K562 (cell line): ENCODE data around the gene APOBEC3G.
"Not testable (repeated sequence)": the region's sequence is repeated elsewhere in the genome, so short reads cannot be mapped to it uniquely, and the experiment has no call there.

Experiments used
- CBFB ChIP-seq: sonication (generic); formaldehyde crosslinking; IDR thresholded peaks from 2 replicates; pipeline ENCODE4 v1.4.0; 2020; ENCODE audit warnings: mild to moderate bottlenecking, missing genetic modification reagents
- EHMT2 ChIP-seq: fragments of 450-650 bp; IDR thresholded peaks from 2 replicates; pipeline ENCODE4 v1.6.1; 2018; ENCODE audit warnings: antibody characterized with exemption
- EZH2 ChIP-seq: IDR thresholded peaks from 2 replicates; pipeline ENCODE4 v1.6.1; 2012; ENCODE audit warnings: low read depth, mild to moderate bottlenecking, inconsistent platforms, low read length, borderline replicate concordance
- LARP7 ChIP-seq: fragments of 450-650 bp; IDR thresholded peaks from 2 replicates; pipeline ENCODE4 v1.6.1; 2016
- MAFG ChIP-seq: fragments of 450-650 bp; conservative IDR thresholded peaks from 2 replicates; pipeline ENCODE4 v1.6.1; 2016; ENCODE audit warnings: missing genetic modification characterization, missing compliant biosample characterization
- MEF2A ChIP-seq: IDR thresholded peaks from 2 replicates; pipeline ENCODE4 v1.6.1; 2011; ENCODE audit warnings: low read depth, mild to moderate bottlenecking, low read length, moderate library complexity; ENCODE audit not compliant: control insufficient read depth
- MYC ChIP-seq, 2 experiments: fragments of 250-450 bp in 1 of 2; sonication (Bioruptor Pico) in 1 of 2; IDR thresholded peaks; 2 replicates each; pipeline versions ENCODE4 v1.5.1 to v1.6.1; 2012 to 2021; ENCODE audit warnings: low read depth in 2 of 2, borderline replicate concordance in 1 of 2, improper control_type of control experiment in 1 of 2, low read length in 1 of 2, mild to moderate bottlenecking in 1 of 2, moderate library complexity in 1 of 2
- NCOA6 ChIP-seq: fragments of 450-650 bp; IDR thresholded peaks from 2 replicates; pipeline ENCODE4 v1.6.1; 2017; ENCODE audit warnings: mild to moderate bottlenecking
- RAD21 ChIP-seq, 2 experiments: fragments of 250-450 bp in 1 of 2; fragments of 450-650 bp in 1 of 2; sonication (Bioruptor Pico) in 1 of 2; formaldehyde crosslinking in 1 of 2; IDR thresholded peaks in 1 of 2; conservative IDR thresholded peaks in 1 of 2; 2 replicates each; pipeline versions ENCODE4 v1.4.0 to v1.8.0; 2020 to 2022; ENCODE audit warnings: mild to moderate bottlenecking in 2 of 2, moderate library complexity in 1 of 2
- TAF15 ChIP-seq: fragments of 200-400 bp; formaldehyde crosslinking; IDR thresholded peaks from 2 replicates; pipeline ENCODE4 v1.6.1; 2017; ENCODE audit warnings: mild to moderate bottlenecking, low read depth, low read length, moderate library complexity
- ZNF146 ChIP-seq: IDR thresholded peaks from one replicate; pipeline ENCODE4 v1.6.1; 2018; ENCODE audit warnings: missing compliant biosample characterization; ENCODE audit not compliant: unreplicated experiment
- TF ChIP-seq, protein P1 (sequence below): sonication (generic); formaldehyde crosslinking; IDR thresholded peaks from 2 replicates; pipeline ENCODE4 v1.8.0; 2022; ENCODE audit warnings: mild to moderate bottlenecking, missing genetic modification reagents
- TF ChIP-seq, protein P2 (sequence below): sonication (generic); formaldehyde crosslinking; IDR thresholded peaks from 2 replicates; pipeline ENCODE4 v1.8.0; 2022; ENCODE audit warnings: mild to moderate bottlenecking, missing genetic modification reagents
- TF ChIP-seq, protein P3 (sequence below): sonication (generic); formaldehyde crosslinking; IDR thresholded peaks from 2 replicates; pipeline ENCODE4 v1.8.1; 2023; ENCODE audit warnings: mild to moderate bottlenecking, missing genetic modification reagents

GRCh38 chr22:39049486-39049885 lies 27.6 kb upstream of the APOBEC3G start:
- not testable (repeated sequence) for TF ChIP-seq ZNF146 (CRISPR knock-in tag); EZH2; RAD21 (CRISPR knock-in tag; conservative IDR thresholded peaks at IDR 0.05 in 1 of 2, IDR thresholded peaks at IDR 0.05 in 1 of 2); LARP7; EHMT2; TAF15; CBFB (CRISPR knock-in tag); MYC (IDR thresholded peaks at IDR 0.05; ENCODE audit: low read depth, low read length); MYC (CRISPR knock-in tag; IDR thresholded peaks at IDR 0.05; ENCODE audit: borderline replicate concordance, low read depth); MEF2A; MAFG; NCOA6
- TF ChIP-seq, protein P1, sequence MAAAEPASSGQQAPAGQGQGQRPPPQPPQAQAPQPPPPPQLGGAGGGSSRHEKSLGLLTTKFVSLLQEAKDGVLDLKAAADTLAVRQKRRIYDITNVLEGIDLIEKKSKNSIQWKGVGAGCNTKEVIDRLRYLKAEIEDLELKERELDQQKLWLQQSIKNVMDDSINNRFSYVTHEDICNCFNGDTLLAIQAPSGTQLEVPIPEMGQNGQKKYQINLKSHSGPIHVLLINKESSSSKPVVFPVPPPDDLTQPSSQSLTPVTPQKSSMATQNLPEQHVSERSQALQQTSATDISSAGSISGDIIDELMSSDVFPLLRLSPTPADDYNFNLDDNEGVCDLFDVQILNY (CRISPR knock-in tag) = not testable (repeated sequence)
- TF ChIP-seq, protein P2, sequence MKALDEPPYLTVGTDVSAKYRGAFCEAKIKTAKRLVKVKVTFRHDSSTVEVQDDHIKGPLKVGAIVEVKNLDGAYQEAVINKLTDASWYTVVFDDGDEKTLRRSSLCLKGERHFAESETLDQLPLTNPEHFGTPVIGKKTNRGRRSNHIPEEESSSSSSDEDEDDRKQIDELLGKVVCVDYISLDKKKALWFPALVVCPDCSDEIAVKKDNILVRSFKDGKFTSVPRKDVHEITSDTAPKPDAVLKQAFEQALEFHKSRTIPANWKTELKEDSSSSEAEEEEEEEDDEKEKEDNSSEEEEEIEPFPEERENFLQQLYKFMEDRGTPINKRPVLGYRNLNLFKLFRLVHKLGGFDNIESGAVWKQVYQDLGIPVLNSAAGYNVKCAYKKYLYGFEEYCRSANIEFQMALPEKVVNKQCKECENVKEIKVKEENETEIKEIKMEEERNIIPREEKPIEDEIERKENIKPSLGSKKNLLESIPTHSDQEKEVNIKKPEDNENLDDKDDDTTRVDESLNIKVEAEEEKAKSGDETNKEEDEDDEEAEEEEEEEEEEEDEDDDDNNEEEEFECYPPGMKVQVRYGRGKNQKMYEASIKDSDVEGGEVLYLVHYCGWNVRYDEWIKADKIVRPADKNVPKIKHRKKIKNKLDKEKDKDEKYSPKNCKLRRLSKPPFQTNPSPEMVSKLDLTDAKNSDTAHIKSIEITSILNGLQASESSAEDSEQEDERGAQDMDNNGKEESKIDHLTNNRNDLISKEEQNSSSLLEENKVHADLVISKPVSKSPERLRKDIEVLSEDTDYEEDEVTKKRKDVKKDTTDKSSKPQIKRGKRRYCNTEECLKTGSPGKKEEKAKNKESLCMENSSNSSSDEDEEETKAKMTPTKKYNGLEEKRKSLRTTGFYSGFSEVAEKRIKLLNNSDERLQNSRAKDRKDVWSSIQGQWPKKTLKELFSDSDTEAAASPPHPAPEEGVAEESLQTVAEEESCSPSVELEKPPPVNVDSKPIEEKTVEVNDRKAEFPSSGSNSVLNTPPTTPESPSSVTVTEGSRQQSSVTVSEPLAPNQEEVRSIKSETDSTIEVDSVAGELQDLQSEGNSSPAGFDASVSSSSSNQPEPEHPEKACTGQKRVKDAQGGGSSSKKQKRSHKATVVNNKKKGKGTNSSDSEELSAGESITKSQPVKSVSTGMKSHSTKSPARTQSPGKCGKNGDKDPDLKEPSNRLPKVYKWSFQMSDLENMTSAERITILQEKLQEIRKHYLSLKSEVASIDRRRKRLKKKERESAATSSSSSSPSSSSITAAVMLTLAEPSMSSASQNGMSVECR (CRISPR knock-in tag) = not testable (repeated sequence)
- TF ChIP-seq, protein P3, sequence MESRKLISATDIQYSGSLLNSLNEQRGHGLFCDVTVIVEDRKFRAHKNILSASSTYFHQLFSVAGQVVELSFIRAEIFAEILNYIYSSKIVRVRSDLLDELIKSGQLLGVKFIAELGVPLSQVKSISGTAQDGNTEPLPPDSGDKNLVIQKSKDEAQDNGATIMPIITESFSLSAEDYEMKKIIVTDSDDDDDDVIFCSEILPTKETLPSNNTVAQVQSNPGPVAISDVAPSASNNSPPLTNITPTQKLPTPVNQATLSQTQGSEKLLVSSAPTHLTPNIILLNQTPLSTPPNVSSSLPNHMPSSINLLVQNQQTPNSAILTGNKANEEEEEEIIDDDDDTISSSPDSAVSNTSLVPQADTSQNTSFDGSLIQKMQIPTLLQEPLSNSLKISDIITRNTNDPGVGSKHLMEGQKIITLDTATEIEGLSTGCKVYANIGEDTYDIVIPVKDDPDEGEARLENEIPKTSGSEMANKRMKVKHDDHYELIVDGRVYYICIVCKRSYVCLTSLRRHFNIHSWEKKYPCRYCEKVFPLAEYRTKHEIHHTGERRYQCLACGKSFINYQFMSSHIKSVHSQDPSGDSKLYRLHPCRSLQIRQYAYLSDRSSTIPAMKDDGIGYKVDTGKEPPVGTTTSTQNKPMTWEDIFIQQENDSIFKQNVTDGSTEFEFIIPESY (CRISPR knock-in tag) = not testable (repeated sequence)
